Measurements from ENCODE around the gene WLS.

WLS gene

DNA sequence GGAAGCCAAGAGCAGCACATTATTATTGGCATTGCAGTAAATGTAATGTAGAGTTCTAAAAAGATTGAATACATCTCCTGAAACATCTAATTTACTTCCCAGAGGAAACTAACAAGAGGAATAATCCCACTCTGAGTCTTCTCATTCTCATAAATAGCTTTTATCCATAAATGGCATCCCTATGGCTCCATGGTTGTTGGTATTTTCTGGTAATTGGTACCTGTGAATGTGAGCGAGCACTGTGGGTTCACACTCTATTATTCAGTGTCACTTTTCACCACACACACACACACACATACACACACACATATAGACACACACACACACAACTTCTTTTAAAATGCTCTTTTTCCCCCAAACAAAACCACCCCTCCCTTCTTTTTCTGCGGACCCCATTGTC is 4.7 kb upstream of the WLS start:
- Histone ChIP-seq H3K4me3 (ENCODE audit: low read length) (no peak overlapping the region), H2AFZ (ENCODE audit: low read length) (no peak overlapping the region), H3K9ac (ENCODE audit: low read length) (no peak overlapping the region), H3K36me3 (replicated peaks; ENCODE audit: insufficient read depth, low read length) (no peaks in the 10 kb centered on the region), H3K4me1 (ENCODE audit: low read length) (peaks cover 4% of the 10 kb centered on the region; the same call in 1 of the 2 replicates), H3K4me2 (ENCODE audit: low read depth, low read length) (no peak overlapping the region), H3K27me3 (replicated peaks; ENCODE audit: insufficient read depth, low read length) (no peaks in the 10 kb centered on the region), H3K9me2 (replicated peaks; ENCODE audit: insufficient read depth, low read length) (no peaks in the 10 kb centered on the region), H3K9me3 (replicated peaks; ENCODE audit: insufficient read depth, low read length) (no peaks in the 10 kb centered on the region), H3K79me2 (ENCODE audit: low read length) (no peaks in the 10 kb centered on the region), H3K27ac (ENCODE audit: low read length) (no peak overlapping the region), H3F3A (ENCODE audit: insufficient read depth, low read length) (no peaks in the 10 kb centered on the region), H4K20me1 (ENCODE audit: insufficient read depth, low read length) (no peaks in the 10 kb centered on the region)
- no peak for DNase-seq
- TF ChIP-seq, protein P1, sequence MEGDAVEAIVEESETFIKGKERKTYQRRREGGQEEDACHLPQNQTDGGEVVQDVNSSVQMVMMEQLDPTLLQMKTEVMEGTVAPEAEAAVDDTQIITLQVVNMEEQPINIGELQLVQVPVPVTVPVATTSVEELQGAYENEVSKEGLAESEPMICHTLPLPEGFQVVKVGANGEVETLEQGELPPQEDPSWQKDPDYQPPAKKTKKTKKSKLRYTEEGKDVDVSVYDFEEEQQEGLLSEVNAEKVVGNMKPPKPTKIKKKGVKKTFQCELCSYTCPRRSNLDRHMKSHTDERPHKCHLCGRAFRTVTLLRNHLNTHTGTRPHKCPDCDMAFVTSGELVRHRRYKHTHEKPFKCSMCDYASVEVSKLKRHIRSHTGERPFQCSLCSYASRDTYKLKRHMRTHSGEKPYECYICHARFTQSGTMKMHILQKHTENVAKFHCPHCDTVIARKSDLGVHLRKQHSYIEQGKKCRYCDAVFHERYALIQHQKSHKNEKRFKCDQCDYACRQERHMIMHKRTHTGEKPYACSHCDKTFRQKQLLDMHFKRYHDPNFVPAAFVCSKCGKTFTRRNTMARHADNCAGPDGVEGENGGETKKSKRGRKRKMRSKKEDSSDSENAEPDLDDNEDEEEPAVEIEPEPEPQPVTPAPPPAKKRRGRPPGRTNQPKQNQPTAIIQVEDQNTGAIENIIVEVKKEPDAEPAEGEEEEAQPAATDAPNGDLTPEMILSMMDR (IDR thresholded peaks at IDR 0.05; ENCODE audit: low read length): no peak
- TF ChIP-seq EZH2 (optimal IDR thresholded peaks at IDR 0.05; ENCODE audit: low read depth, low read length): no peak
- TF ChIP-seq EZH2phosphoT487 (IDR thresholded peaks at IDR 0.05; ENCODE audit: low read length): no peak

GRCh38 chr1:68234094-68234493 is 1.8 kb upstream of the WLS start:
- no peaks in the 10 kb centered on the region for H3K79me2 ChIP-seq (ENCODE audit: low read length)
- no peak overlapping the region for H3K4me2 ChIP-seq (ENCODE audit: low read depth, low read length)
- no peak overlapping the region for H2AFZ ChIP-seq (ENCODE audit: low read length)
- H3K4me3 ChIP-seq (ENCODE audit: low read length): no peak overlapping the region
- H3K27ac ChIP-seq (ENCODE audit: low read length): no peak overlapping the region
- H3F3A ChIP-seq (ENCODE audit: insufficient read depth, low read length): no peaks in the 10 kb centered on the region
- H3K36me3 ChIP-seq (replicated peaks; ENCODE audit: insufficient read depth, low read length): no peaks in the 10 kb centered on the region
- H4K20me1 ChIP-seq (ENCODE audit: insufficient read depth, low read length): no peaks in the 10 kb centered on the region
- peaks cover 4% of the 10 kb centered on the region; the same call in 1 of the 2 replicates for H3K4me1 ChIP-seq (ENCODE audit: low read length)
- no peaks in the 10 kb centered on the region for H3K9me3 ChIP-seq (replicated peaks; ENCODE audit: insufficient read depth, low read length)
- no peak for TF ChIP-seq EZH2 (optimal IDR thresholded peaks at IDR 0.05; ENCODE audit: low read depth, low read length)
- TF ChIP-seq, protein P1 (IDR thresholded peaks at IDR 0.05; ENCODE audit: low read length): no peak
- no peak for TF ChIP-seq EZH2phosphoT487 (IDR thresholded peaks at IDR 0.05; ENCODE audit: low read length)
- H3K27me3 ChIP-seq (replicated peaks; ENCODE audit: insufficient read depth, low read length): no peaks in the 10 kb centered on the region
- no peak for DNase-seq
- no peaks in the 10 kb centered on the region for H3K9me2 ChIP-seq (replicated peaks; ENCODE audit: insufficient read depth, low read length)
- H3K9ac ChIP-seq (ENCODE audit: low read length): no peak overlapping the region

GRCh38 chr1:68233202-68233601 is 879 bp upstream of the WLS start:
- no peak overlapping the region for H3K27ac ChIP-seq (ENCODE audit: low read length)
- no peak for TF ChIP-seq EZH2 (optimal IDR thresholded peaks at IDR 0.05; ENCODE audit: low read depth, low read length)
- TF ChIP-seq, protein P1 (IDR thresholded peaks at IDR 0.05; ENCODE audit: low read length): no peak
- no peak for TF ChIP-seq EZH2phosphoT487 (IDR thresholded peaks at IDR 0.05; ENCODE audit: low read length)
- H3F3A ChIP-seq (ENCODE audit: insufficient read depth, low read length): no peaks in the 10 kb centered on the region
- peak overlapping the region; percentile 85; the same call in 1 of the 2 replicates for H3K4me2 ChIP-seq (ENCODE audit: low read depth, low read length)
- H2AFZ ChIP-seq (ENCODE audit: low read length): no peak overlapping the region
- H3K4me1 ChIP-seq (ENCODE audit: low read length): peaks cover 4% of the 10 kb centered on the region; the same call in 1 of the 2 replicates
- no peaks in the 10 kb centered on the region for H3K9me2 ChIP-seq (replicated peaks; ENCODE audit: insufficient read depth, low read length)
- H3K36me3 ChIP-seq (replicated peaks; ENCODE audit: insufficient read depth, low read length): no peaks in the 10 kb centered on the region
- H3K79me2 ChIP-seq (ENCODE audit: low read length): no peaks in the 10 kb centered on the region
- H4K20me1 ChIP-seq (ENCODE audit: insufficient read depth, low read length): no peaks in the 10 kb centered on the region
- H3K4me3 ChIP-seq (ENCODE audit: low read length): no peak overlapping the region; the same call in 1 of the 2 replicates
- no peak overlapping the region for H3K9ac ChIP-seq (ENCODE audit: low read length)
- no peak for DNase-seq
- H3K27me3 ChIP-seq (replicated peaks; ENCODE audit: insufficient read depth, low read length): no peaks in the 10 kb centered on the region
- no peaks in the 10 kb centered on the region for H3K9me3 ChIP-seq (replicated peaks; ENCODE audit: insufficient read depth, low read length)
